Measurements from ENCODE around the gene CBFA2T3. TPM values are rescaled to one million over a fixed set of nuclear protein-coding genes. Genes with fewer than 3 reads are reported as not detected.

The CBFA2T3 gene
- total RNA-seq, 1 experiment from 2014 or later = 2.9 TPM

DNA sequence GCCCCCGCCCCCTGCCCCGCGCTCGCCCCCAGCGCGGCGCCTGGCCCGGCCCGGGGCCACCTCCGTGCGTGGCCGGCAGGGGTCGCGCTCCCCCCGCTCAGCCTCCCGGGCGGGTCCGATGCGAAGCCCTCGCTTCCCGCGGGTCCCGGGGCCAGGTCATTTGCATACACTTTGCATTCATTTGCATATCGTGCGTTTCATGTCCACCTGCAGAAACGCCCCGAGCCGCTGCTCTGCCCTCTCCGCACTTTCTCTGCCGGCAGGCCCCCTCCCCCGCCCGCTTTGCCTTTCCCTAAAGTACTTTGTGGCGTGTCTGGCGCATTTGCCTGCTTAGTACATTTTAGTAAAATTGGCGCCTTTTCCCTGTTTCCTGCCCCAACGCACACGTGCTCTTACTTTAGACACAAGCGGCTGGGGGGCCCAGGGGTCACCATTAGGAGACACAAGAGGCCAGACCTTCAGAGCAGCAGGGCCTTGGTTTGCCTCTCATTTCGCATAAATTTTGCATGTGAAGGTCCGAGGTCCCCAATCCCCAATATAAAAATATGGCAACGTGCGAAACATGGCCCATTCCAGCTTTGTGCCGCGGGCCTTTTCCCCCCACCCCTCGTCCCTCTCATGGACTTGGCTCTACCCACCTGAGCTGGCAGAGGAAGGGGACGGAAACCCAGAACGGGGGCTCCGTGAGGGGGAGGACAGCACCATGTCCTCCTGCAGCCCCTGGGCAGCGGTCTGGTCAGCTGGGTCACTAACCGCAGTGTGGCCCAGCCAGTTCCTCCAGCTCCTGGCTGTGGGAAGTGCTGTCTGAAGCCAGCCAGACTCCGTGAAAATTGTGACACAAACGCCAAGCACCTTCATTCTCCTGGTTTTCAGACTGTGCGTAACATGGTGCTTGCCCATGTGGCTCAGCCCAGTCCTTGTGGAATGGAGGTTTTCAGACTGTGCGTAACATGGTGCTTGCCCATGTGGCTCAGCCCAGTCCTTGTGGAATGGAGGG, 34.8 kb downstream of the CBFA2T3 start:
- no peak overlapping the region for H2BK5ac ChIP-seq (ENCODE audit: insufficient read length, low read length)
- H3K23ac ChIP-seq (ENCODE audit: insufficient read length, low read depth, low read length) = no peak overlapping the region
- H3T11ph ChIP-seq (ENCODE audit: low read length) = no peak overlapping the region
- H2BK15ac ChIP-seq (ENCODE audit: low read depth, low read length) = no peak overlapping the region
- no peak overlapping the region for H2BK120ac ChIP-seq (ENCODE audit: low read depth, low read length, poor library complexity, severe bottlenecking)
- no peak overlapping the region for H3K4ac ChIP-seq (ENCODE audit: low read depth, low read length)
- H3K27me3 ChIP-seq (ENCODE audit: insufficient read depth, low read length) = peaks cover 8% of the 10 kb centered on the region; the same call in 1 of the 2 replicates
- H3K18ac ChIP-seq (ENCODE audit: insufficient read length, low read depth, low read length) = no peak overlapping the region
- no peak overlapping the region for H4K91ac ChIP-seq (ENCODE audit: insufficient read length, low read depth, low read length)
- TF ChIP-seq, protein P1, sequence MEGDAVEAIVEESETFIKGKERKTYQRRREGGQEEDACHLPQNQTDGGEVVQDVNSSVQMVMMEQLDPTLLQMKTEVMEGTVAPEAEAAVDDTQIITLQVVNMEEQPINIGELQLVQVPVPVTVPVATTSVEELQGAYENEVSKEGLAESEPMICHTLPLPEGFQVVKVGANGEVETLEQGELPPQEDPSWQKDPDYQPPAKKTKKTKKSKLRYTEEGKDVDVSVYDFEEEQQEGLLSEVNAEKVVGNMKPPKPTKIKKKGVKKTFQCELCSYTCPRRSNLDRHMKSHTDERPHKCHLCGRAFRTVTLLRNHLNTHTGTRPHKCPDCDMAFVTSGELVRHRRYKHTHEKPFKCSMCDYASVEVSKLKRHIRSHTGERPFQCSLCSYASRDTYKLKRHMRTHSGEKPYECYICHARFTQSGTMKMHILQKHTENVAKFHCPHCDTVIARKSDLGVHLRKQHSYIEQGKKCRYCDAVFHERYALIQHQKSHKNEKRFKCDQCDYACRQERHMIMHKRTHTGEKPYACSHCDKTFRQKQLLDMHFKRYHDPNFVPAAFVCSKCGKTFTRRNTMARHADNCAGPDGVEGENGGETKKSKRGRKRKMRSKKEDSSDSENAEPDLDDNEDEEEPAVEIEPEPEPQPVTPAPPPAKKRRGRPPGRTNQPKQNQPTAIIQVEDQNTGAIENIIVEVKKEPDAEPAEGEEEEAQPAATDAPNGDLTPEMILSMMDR (conservative IDR thresholded peaks at IDR 0.05) = peak; percentile 78
- peaks cover 65% of the 10 kb centered on the region for H3K27me3 Mint-ChIP-seq (ENCODE audit: low read depth)
- no peak overlapping the region for H2AK5ac ChIP-seq (ENCODE audit: insufficient read length, low read length)
- DNase-seq = peak; percentile 74
- H3K79me1 ChIP-seq (ENCODE audit: insufficient read depth, low read depth, low read length, poor library complexity, severe bottlenecking) = no peaks in the 10 kb centered on the region
- no peak overlapping the region for H4K8ac ChIP-seq (replicated peaks; ENCODE audit: insufficient read length, low read depth, low read length)
- H3K79me2 ChIP-seq (ENCODE audit: insufficient read depth, low read length) = no peaks in the 10 kb centered on the region
- no peak overlapping the region for H3K56ac ChIP-seq (ENCODE audit: insufficient read length, low read depth, low read length)
- no peaks in the 10 kb centered on the region for H3K9me3 Mint-ChIP-seq
- no peaks in the 10 kb centered on the region for H3K9me3 ChIP-seq (ENCODE audit: control insufficient read depth, low read depth, low read length)
- H3K9ac ChIP-seq (ENCODE audit: extremely low read depth, insufficient read length, low read length) = no peak overlapping the region
- H4K20me1 ChIP-seq (ENCODE audit: control insufficient read depth, insufficient read depth, insufficient read length) = peaks cover 4% of the 10 kb centered on the region
- H3K4me2 ChIP-seq (ENCODE audit: insufficient read depth, insufficient read length, low read length) = no peak overlapping the region
- peaks cover 0 to 4% of the 10 kb centered on the region in 2 experiments; a peak in 1 of 4 replicates for H3K4me1 Mint-ChIP-seq
- H3K36me3 Mint-ChIP-seq (ENCODE audit: insufficient read depth in 1 of 3, low read depth in 3 of 3) = no peaks in the 10 kb centered on the region
- H3K27ac Mint-ChIP-seq = no peak overlapping the region
- no peak overlapping the region for H2BK20ac ChIP-seq (ENCODE audit: low read depth, low read length, poor library complexity, severe bottlenecking)
- no peak overlapping the region for H2AFZ ChIP-seq (ENCODE audit: low read length)
- H3K27ac ChIP-seq (ENCODE audit: insufficient read length, low read depth, low read length) = no peak overlapping the region
- WGBS (ENCODE audit: extremely low coverage, insufficient read length, low lambda C conversion rate) = no CpG with 5 or more reads among the region's 54 CpGs
- H3K14ac ChIP-seq (ENCODE audit: insufficient read depth, low read length) = no peak overlapping the region
- no peaks in the 10 kb centered on the region for H3K4me1 ChIP-seq (ENCODE audit: insufficient read depth, low read length)
- peaks cover 4% of the 10 kb centered on the region for H3K23me2 ChIP-seq (ENCODE audit: insufficient read length, low read depth, low read length, poor library complexity, severe bottlenecking)
- no peak overlapping the region for H4K5ac ChIP-seq (ENCODE audit: insufficient read length, low read depth, low read length)
- H3K4me3 Mint-ChIP-seq = peak overlapping the region; percentile 41 to 76
- no peak overlapping the region for H2BK12ac ChIP-seq (ENCODE audit: insufficient read length, low read depth, low read length)

Data from H9 (cell line).